GM10847 (cell line): Measurements from ENCODE around the gene BRWD1.
A peak's percentile ranks its signal among the peaks of the same experiment; 100 is the strongest.

Experiments
- POLR2A ChIP-seq: IDR thresholded peaks from 2 replicates; pipeline ENCODE4 v1.6.1; 2011; ENCODE audit not compliant: insufficient read length; ENCODE audit errors: extremely low read depth

Gene BRWD1

GRCh38 chr21:39313571-39314142 lies at the start of gene BRWD1:
BRWD1 (minus strand) TSS chr21:39313632; CDS start chr21:39313491, 141 bp downstream.
- TF ChIP-seq POLR2A, result peak; percentile 48

- TF ChIP-seq POLR2A, result no peak
These were observed 49.3 kb upstream of the BRWD1 start for GRCh38 chr21:39362733-39363132.

GRCh38 chr21:39359382-39359781 lies 46.0 kb upstream of the BRWD1 start:
- no peak for TF ChIP-seq POLR2A

GRCh38 chr21:39353295-39353694 lies 39.9 kb upstream of the BRWD1 start:
- no peak for TF ChIP-seq POLR2A

GRCh38 chr21:39350094-39351005 lies 36.9 kb upstream of the BRWD1 start:
- no peak for TF ChIP-seq POLR2A

GRCh38 chr21:39349211-39350093 lies 36.0 kb upstream of the BRWD1 start:
- peak; percentile 66 for TF ChIP-seq POLR2A

- TF ChIP-seq POLR2A, result peak; percentile 71
These were observed 35.2 kb upstream of the BRWD1 start, which contains the start of gene HMGN1 for GRCh38 chr21:39348355-39349210. HMGN1 (minus strand) TSS chr21:39349088; CDS start chr21:39348917, 171 bp downstream.

GRCh38 chr21:39348040-39348354 lies 34.6 kb upstream of the BRWD1 start:
- no peak for TF ChIP-seq POLR2A

- no peak for TF ChIP-seq POLR2A
These were observed 34.1 kb upstream of the BRWD1 start for GRCh38 chr21:39347537-39347936.

- no peak for TF ChIP-seq POLR2A
These were observed 33.4 kb upstream of the BRWD1 start for GRCh38 chr21:39346671-39347331.

- no peak for TF ChIP-seq POLR2A
These were observed 32.8 kb upstream of the BRWD1 start for GRCh38 chr21:39346206-39346605.

- no peak for TF ChIP-seq POLR2A
These were observed 32.0 kb upstream of the BRWD1 start for GRCh38 chr21:39345440-39345839.

- TF ChIP-seq POLR2A, result no peak
These were observed 31.4 kb upstream of the BRWD1 start for GRCh38 chr21:39344848-39345247.

- no peak for TF ChIP-seq POLR2A
These were observed 28.0 kb upstream of the BRWD1 start for GRCh38 chr21:39341249-39341923.

- TF ChIP-seq POLR2A, result no peak
These were observed 27.3 kb upstream of the BRWD1 start for GRCh38 chr21:39340687-39341086.
